ENCODE results near the gene FSIP1.

Gene FSIP1

GRCh38 chr15:39786447-39787056 is 3.9 kb upstream of the FSIP1 start:
- no peak for DNase-seq
- Histone ChIP-seq H3K27me3 (replicated peaks) (no peaks in the 10 kb centered on the region), H3K27ac (no peak overlapping the region), H3K36me3 (replicated peaks) (no peaks in the 10 kb centered on the region), H3K4me3 (ENCODE audit: low read depth, low read length) (no peak overlapping the region)
- in situ Hi-C loops (cut with HindIII; ENCODE audit: low pct_ligation_motif_present, low sequenced_read_pairs): no loop called here
- TF ChIP-seq CTCF (IDR thresholded peaks at IDR 0.05; ENCODE audit: low read depth, low read length, missing control alignments): peak; percentile 62

- DNase-seq: no peak
- no peaks in the 10 kb centered on the region for H3K27me3 ChIP-seq (replicated peaks)
- in situ Hi-C loops (cut with HindIII; ENCODE audit: low pct_ligation_motif_present, low sequenced_read_pairs): no loop called here
- no peak overlapping the region for H3K4me3 ChIP-seq (ENCODE audit: low read depth, low read length)
- no peak overlapping the region for H3K27ac ChIP-seq
- no peak for TF ChIP-seq CTCF (IDR thresholded peaks at IDR 0.05; ENCODE audit: low read depth, low read length, missing control alignments)
- no peaks in the 10 kb centered on the region for H3K36me3 ChIP-seq (replicated peaks)
Observed at GRCh38 chr15:39785841-39786240, 3.2 kb upstream of the FSIP1 start.

GRCh38 chr15:39785139-39785538 is 2.5 kb upstream of the FSIP1 start:
- Histone ChIP-seq H3K27ac (no peak overlapping the region), H3K36me3 (replicated peaks) (no peaks in the 10 kb centered on the region), H3K27me3 (replicated peaks) (no peaks in the 10 kb centered on the region), H3K4me3 (ENCODE audit: low read depth, low read length) (no peak overlapping the region)
- no peak for TF ChIP-seq CTCF (IDR thresholded peaks at IDR 0.05; ENCODE audit: low read depth, low read length, missing control alignments)
- DNase-seq: no peak
- in situ Hi-C loops (cut with HindIII; ENCODE audit: low pct_ligation_motif_present, low sequenced_read_pairs): no loop called here

- no peak for DNase-seq
- Histone ChIP-seq H3K27ac (no peak overlapping the region), H3K36me3 (replicated peaks) (no peaks in the 10 kb centered on the region), H3K27me3 (replicated peaks) (no peaks in the 10 kb centered on the region), H3K4me3 (ENCODE audit: low read depth, low read length) (no peak overlapping the region)
- TF ChIP-seq CTCF (IDR thresholded peaks at IDR 0.05; ENCODE audit: low read depth, low read length, missing control alignments): no peak
- in situ Hi-C loops (cut with HindIII; ENCODE audit: low pct_ligation_motif_present, low sequenced_read_pairs): no loop called here
Observed at GRCh38 chr15:39784638-39785037, 2.0 kb upstream of the FSIP1 start.

- H3K27ac ChIP-seq: no peak overlapping the region
Observed at GRCh38 chr15:39784125-39784524, 1.5 kb upstream of the FSIP1 start.

More at GRCh38 chr15:39784125-39784524, 1.5 kb upstream of the FSIP1 start:
- TF ChIP-seq CTCF (IDR thresholded peaks at IDR 0.05; ENCODE audit: low read depth, low read length, missing control alignments): no peak
- no peaks in the 10 kb centered on the region for H3K27me3 ChIP-seq (replicated peaks)
- DNase-seq: peak; percentile 28
- in situ Hi-C loops (cut with HindIII; ENCODE audit: low pct_ligation_motif_present, low sequenced_read_pairs): no loop called here
- H3K4me3 ChIP-seq (ENCODE audit: low read depth, low read length): no peak overlapping the region
- H3K36me3 ChIP-seq (replicated peaks): no peaks in the 10 kb centered on the region

Data from brain microvascular endothelial cell (primary cell).